ENCODE data around the gene RSBN1L. TPM values are rescaled to one million over a fixed set of nuclear protein-coding genes. Genes with fewer than 3 reads are reported as not detected.
A peak's percentile ranks its signal among the peaks of the same experiment; 100 is the strongest.

Gene RSBN1L
- total RNA-seq, 1 donor from 2014 or later: 7.8 TPM

DNA sequence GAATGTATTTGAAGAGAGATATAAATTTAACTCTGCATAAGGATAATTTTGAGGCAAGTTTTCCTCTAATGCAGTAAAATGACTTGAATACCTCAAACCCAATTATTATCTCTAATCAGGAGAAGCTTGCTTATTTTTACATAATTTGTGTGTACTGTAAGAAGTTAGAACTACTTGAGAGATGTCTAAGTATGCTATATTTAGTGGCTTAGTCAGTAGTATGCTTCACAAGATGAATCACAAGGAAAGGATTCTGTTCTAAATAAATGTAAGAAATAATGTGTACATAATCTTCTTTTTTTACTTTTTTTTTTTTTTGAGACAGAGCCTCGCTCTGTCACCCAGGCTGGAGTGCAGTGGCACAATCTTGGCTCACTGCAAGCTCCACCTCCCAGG is 116.0 kb downstream of the RSBN1L start:
- no peak overlapping the region for H3K27ac ChIP-seq (replicated peaks)
- no peak for DNase-seq
- TF ChIP-seq, protein P1, sequence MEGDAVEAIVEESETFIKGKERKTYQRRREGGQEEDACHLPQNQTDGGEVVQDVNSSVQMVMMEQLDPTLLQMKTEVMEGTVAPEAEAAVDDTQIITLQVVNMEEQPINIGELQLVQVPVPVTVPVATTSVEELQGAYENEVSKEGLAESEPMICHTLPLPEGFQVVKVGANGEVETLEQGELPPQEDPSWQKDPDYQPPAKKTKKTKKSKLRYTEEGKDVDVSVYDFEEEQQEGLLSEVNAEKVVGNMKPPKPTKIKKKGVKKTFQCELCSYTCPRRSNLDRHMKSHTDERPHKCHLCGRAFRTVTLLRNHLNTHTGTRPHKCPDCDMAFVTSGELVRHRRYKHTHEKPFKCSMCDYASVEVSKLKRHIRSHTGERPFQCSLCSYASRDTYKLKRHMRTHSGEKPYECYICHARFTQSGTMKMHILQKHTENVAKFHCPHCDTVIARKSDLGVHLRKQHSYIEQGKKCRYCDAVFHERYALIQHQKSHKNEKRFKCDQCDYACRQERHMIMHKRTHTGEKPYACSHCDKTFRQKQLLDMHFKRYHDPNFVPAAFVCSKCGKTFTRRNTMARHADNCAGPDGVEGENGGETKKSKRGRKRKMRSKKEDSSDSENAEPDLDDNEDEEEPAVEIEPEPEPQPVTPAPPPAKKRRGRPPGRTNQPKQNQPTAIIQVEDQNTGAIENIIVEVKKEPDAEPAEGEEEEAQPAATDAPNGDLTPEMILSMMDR (IDR thresholded peaks at IDR 0.05; ENCODE audit: borderline replicate concordance): no peak
- intact Hi-C loops (cut with micrococcal nuclease): no loop called here
- H3K4me3 ChIP-seq: no peak overlapping the region
- H3K4me1 ChIP-seq: peaks cover 13% of the 10 kb centered on the region
- H3K27me3 ChIP-seq (ENCODE audit: low read depth): no peaks in the 10 kb centered on the region
- H3K36me3 ChIP-seq: peaks cover 12% of the 10 kb centered on the region
- H3K9me3 ChIP-seq (replicated peaks): peaks cover 24% of the 10 kb centered on the region

DNA sequence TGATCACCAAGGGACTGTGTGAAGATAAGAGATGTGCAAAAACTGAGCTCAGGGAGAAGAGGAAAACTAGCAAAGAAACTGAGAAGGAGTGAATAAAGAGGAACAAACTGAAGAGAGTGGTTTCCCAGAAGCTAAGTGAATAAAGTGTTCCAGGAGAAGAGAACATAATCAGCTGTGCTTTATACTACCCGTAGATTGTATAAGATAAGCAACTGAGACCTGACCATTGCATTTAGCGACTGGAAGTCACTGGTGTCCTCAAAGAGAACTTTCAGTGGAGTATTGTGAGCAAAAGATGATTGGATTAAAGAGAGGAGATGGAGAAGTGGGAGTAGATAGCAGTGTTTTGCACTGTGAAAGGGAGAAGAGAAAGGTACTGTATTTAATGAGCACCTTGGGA is 116.9 kb downstream of the RSBN1L start:
- Histone ChIP-seq H3K27me3 (ENCODE audit: low read depth) (no peaks in the 10 kb centered on the region), H3K36me3 (peaks cover 21% of the 10 kb centered on the region), H3K9me3 (replicated peaks) (peaks cover 24% of the 10 kb centered on the region), H3K4me1 (peaks cover 13% of the 10 kb centered on the region), H3K4me3 (no peak overlapping the region), H3K27ac (replicated peaks) (no peak overlapping the region)
- intact Hi-C loops (cut with micrococcal nuclease): no loop called here
- TF ChIP-seq, protein P1 (IDR thresholded peaks at IDR 0.05; ENCODE audit: borderline replicate concordance): no peak
- DNase-seq: no peak

DNA sequence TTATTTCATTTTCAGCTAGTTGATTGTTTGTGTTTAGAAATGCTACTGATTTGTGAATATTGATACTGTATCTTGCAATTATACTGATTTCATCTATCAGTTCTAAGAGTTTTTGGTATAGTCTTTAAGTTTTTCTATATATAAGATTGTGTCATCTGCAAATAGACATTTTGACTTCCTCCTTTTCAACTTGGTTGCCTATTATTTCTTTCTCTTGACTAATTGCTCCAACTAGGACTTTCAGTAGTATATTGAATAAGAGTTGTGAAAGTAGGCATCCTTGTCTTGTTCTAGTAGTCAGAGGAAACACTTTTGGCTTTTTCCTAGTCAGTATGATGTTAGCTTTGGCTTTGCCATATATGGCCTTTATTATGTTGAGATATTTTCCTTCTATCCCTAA is 122.8 kb downstream of the RSBN1L start:
- H3K4me3 ChIP-seq: no peak overlapping the region

DNA sequence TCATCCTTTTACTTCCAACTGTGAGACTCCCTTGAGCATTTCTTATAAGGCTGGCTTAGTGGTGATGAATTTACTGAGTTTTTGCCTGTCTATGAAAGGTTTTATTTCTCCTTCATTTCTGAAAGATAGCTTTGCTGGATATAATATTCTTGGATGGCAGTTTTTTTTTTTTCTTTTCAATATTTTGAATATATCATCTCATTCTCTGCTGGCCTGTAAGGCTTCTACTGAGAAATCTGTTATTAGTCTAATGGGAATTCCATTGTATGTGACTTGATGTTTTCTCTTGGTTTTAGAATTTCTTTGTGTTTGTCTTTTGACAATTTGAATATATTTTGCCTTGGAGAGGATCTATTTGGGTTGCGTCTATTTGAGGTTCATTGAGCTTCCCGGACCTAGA is 124.7 kb downstream of the RSBN1L start:
- Histone ChIP-seq H3K36me3 (peaks cover 40% of the 10 kb centered on the region), H3K27ac (replicated peaks) (no peak overlapping the region), H3K9me3 (replicated peaks) (peaks cover 74% of the 10 kb centered on the region), H3K27me3 (ENCODE audit: low read depth) (no peaks in the 10 kb centered on the region), H3K4me3 (no peak overlapping the region), H3K4me1 (peaks cover 12% of the 10 kb centered on the region)
- DNase-seq: no peak
- intact Hi-C loops (cut with micrococcal nuclease): no loop called here
- TF ChIP-seq, protein P1 (IDR thresholded peaks at IDR 0.05; ENCODE audit: borderline replicate concordance): no peak

More for the DNA sequence above, 122.8 kb downstream of the RSBN1L start:
- H3K4me1 ChIP-seq: peaks cover 7% of the 10 kb centered on the region
- intact Hi-C loops (cut with micrococcal nuclease): no loop called here
- TF ChIP-seq, protein P1 (IDR thresholded peaks at IDR 0.05; ENCODE audit: borderline replicate concordance): no peak
- H3K27me3 ChIP-seq (ENCODE audit: low read depth): no peaks in the 10 kb centered on the region
- no peak for DNase-seq
- H3K9me3 ChIP-seq (replicated peaks): peaks cover 63% of the 10 kb centered on the region
- H3K36me3 ChIP-seq: peaks cover 40% of the 10 kb centered on the region
- no peak overlapping the region for H3K27ac ChIP-seq (replicated peaks)

DNA sequence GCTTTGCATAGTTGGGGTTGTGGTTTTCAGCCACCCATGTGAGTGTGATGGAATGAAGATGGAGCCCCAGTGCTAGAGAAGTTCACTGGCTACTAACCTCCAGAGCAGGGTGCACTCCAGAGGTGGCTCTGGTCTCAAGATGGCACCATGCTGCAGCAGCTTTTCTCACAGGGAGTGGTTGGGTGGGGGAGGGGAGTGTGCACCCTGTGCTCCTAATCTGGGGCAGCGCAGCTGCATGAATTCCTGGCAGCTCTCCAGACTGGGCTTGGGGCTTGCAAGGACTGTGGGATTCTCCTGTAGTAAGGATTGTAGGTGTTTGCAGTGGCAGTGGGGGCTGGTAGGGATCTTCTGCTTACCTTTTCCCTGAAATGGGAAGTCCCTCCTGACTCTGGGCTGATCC is 126.0 kb downstream of the RSBN1L start:
- DNase-seq: no peak
- peaks cover 28% of the 10 kb centered on the region for H3K36me3 ChIP-seq
- H3K4me1 ChIP-seq: peaks cover 12% of the 10 kb centered on the region
- no peak overlapping the region for H3K27ac ChIP-seq (replicated peaks)
- intact Hi-C loops (cut with micrococcal nuclease): no loop called here
- H3K4me3 ChIP-seq: no peak overlapping the region
- TF ChIP-seq, protein P1 (IDR thresholded peaks at IDR 0.05; ENCODE audit: borderline replicate concordance): no peak
- H3K9me3 ChIP-seq (replicated peaks): peaks cover 75% of the 10 kb centered on the region
- no peaks in the 10 kb centered on the region for H3K27me3 ChIP-seq (ENCODE audit: low read depth)

DNA sequence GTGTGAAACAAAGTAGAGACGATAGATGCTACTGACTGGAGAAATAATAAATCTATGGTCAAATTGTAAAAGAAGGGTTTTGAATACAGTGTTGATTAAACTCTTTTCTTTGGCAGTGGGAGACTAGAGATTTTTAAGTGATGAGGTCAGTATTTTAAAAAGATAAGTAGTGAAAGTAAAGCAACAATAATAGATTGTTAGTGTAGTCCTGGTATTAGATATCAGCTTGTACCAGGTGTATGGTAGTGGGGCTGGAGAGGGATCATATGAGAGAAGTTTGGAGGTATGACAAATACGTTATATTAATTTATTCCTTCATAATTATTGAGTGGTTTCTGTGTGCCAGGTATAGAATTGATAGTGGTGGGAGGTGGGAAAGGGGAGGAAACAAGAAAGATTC is 127.5 kb downstream of the RSBN1L start:
- no peak for DNase-seq
- peaks cover 12% of the 10 kb centered on the region for H3K4me1 ChIP-seq
- peak overlapping the region; percentile 17 for H3K27ac ChIP-seq (replicated peaks)
- intact Hi-C loops (cut with micrococcal nuclease): no loop called here
- no peaks in the 10 kb centered on the region for H3K27me3 ChIP-seq (ENCODE audit: low read depth)
- TF ChIP-seq, protein P1 (IDR thresholded peaks at IDR 0.05; ENCODE audit: borderline replicate concordance): no peak
- H3K4me3 ChIP-seq: no peak overlapping the region
- H3K9me3 ChIP-seq (replicated peaks): peaks cover 60% of the 10 kb centered on the region
- H3K36me3 ChIP-seq: peaks cover 16% of the 10 kb centered on the region
